HFF-Myc (cell line): ENCODE measurements around the gene SHD.

Experiments
- DNase-seq: peaks from one replicate; pipeline ENCODE4 v3.0.0-alpha.2; 2011; ENCODE audit warnings: low read depth; ENCODE audit errors: extremely low read depth
- H3K4me3 ChIP-seq: replicated peaks from 2 replicates; pipeline ENCODE4 v1.5.1; 2011; ENCODE audit warnings: low read depth, mild to moderate bottlenecking, control low read depth, low read length
- CTCF ChIP-seq: IDR thresholded peaks from 2 replicates; pipeline ENCODE4 v1.5.1; 2012; ENCODE audit warnings: mild to moderate bottlenecking, low read depth, low read length, control low read depth; ENCODE audit errors: missing control alignments

Gene SHD

GRCh38 chr19:4334929-4335570, 56.0 kb downstream of the SHD start:
- no peak for TF ChIP-seq CTCF
- DNase-seq: no peak
- H3K4me3 ChIP-seq: no peak overlapping the region

GRCh38 chr19:4337906-4338440, 58.9 kb downstream of the SHD start:
- TF ChIP-seq CTCF: no peak
- no peak for DNase-seq
- peak overlapping the region; percentile 38 for H3K4me3 ChIP-seq

GRCh38 chr19:4338441-4339355, 59.6 kb downstream of the SHD start, which contains the start of gene STAP2:
Gene STAP2, minus strand, starts transcription at chr19:4338827. Its CDS starts 74 bp downstream, at chr19:4338753.
- no peak for TF ChIP-seq CTCF
- DNase-seq: no peak
- peak within 1 kb of the TSS; percentile 38 for H3K4me3 ChIP-seq
